HepG2 (cell line): ENCODE results near the gene RBPJ. TPM values are rescaled to one million over a fixed set of nuclear protein-coding genes. Genes with fewer than 3 reads are reported as not detected.

Experiments used
- AGO1 ChIP-seq: fragments of 200-400 bp; formaldehyde crosslinking; IDR thresholded peaks from 2 replicates; pipeline ENCODE4 v1.6.1; 2017; ENCODE audit warnings: mild to moderate bottlenecking, low read depth, low read length, moderate library complexity; ENCODE audit not compliant: poor library complexity, severe bottlenecking
- ASH2L ChIP-seq: fragments of 300-600, 200-600 bp; sonication (generic); IDR thresholded peaks from 2 replicates; pipeline ENCODE4 v1.7.0; 2017; ENCODE audit warnings: low read depth, mild to moderate bottlenecking, moderate library complexity, mixed read lengths, low read length; ENCODE audit not compliant: insufficient read length
- FUBP1 ChIP-seq: sonication (generic); formaldehyde crosslinking; IDR thresholded peaks from 2 replicates; pipeline ENCODE4 v1.5.1; 2020; ENCODE audit warnings: missing genetic modification reagents, mild to moderate bottlenecking, borderline replicate concordance
- JUN ChIP-seq: sonication (generic); formaldehyde crosslinking; IDR thresholded peaks from 2 replicates; pipeline ENCODE4 v1.4.0; 2020; ENCODE audit warnings: mild to moderate bottlenecking, missing genetic modification reagents
- RORA ChIP-seq: sonication (generic); formaldehyde crosslinking; IDR thresholded peaks from 2 replicates; pipeline ENCODE4 v1.5.0; 2020; ENCODE audit warnings: mild to moderate bottlenecking, missing genetic modification reagents, moderate library complexity
- SAP130 ChIP-seq: IDR thresholded peaks from 2 replicates; pipeline ENCODE4 v1.6.1; 2016; ENCODE audit warnings: low read depth
- TFDP1 ChIP-seq: IDR thresholded peaks from 2 replicates; pipeline ENCODE4 v1.6.1; 2016; ENCODE audit warnings: missing compliant biosample characterization, missing genetic modification reagents, borderline replicate concordance
- ZFX ChIP-seq: sonication (generic); formaldehyde crosslinking; IDR thresholded peaks from 2 replicates; pipeline ENCODE4 v1.4.0; 2020; ENCODE audit warnings: mild to moderate bottlenecking, low read depth, missing genetic modification reagents, moderate library complexity
- ZNF17 ChIP-seq: sonication (generic); formaldehyde crosslinking; IDR thresholded peaks from 2 replicates; pipeline ENCODE4 v1.5.0; 2020; ENCODE audit warnings: mild to moderate bottlenecking, missing genetic modification reagents
- ZNF615 ChIP-seq: sonication (generic); formaldehyde crosslinking; IDR thresholded peaks from 2 replicates; pipeline ENCODE4 v1.5.0; 2020; ENCODE audit warnings: mild to moderate bottlenecking, missing genetic modification reagents, borderline replicate concordance
- ZNF780A ChIP-seq: sonication (generic); formaldehyde crosslinking; IDR thresholded peaks from 2 replicates; pipeline ENCODE4 v1.8.0; 2022; ENCODE audit warnings: mild to moderate bottlenecking, missing genetic modification reagents, moderate library complexity
- polyA plus RNA-seq, 8 experiments: library from polyadenylated mRNA; depleted of rRNA in 3 of 8; stranded (reverse) in 7 of 8; unstranded in 1 of 8; fragments of >200 nt; fragmentation: Illumina TruSeq in 4 of 8; extraction: Trizol in 4 of 8; gene quantifications; 2 replicates each; pipeline versions ENCODE4 v1.2.1 to v1.2.3, GENCODE V29; 2011 to 2016; ENCODE audit warnings: low read depth in 4 of 8, missing spikeins in 1 of 8, mixed read lengths in 1 of 8; ENCODE audit not compliant: insufficient read depth in 1 of 8
- total RNA-seq, 5 experiments: library from RNA; depleted of rRNA; stranded (reverse); fragments of >200 nt; fragmentation: Illumina TruSeq; extraction: Trizol; gene quantifications; 2 replicates each; pipeline ENCODE4 v1.2.3, GENCODE V29; 2016; ENCODE audit warnings: low read depth in 1 of 5
- TF ChIP-seq, protein P1 (sequence below): sonication (generic); formaldehyde crosslinking; IDR thresholded peaks from 2 replicates; pipeline ENCODE4 v1.4.0; 2020; ENCODE audit warnings: missing genetic modification reagents, borderline replicate concordance

RBPJ gene
- total and polyA plus RNA-seq, 2 of the 13 experiments (the other 11 are each of a cell fraction or from before 2014, with no cell fraction given): 25.9 to 33.2 TPM

DNA sequence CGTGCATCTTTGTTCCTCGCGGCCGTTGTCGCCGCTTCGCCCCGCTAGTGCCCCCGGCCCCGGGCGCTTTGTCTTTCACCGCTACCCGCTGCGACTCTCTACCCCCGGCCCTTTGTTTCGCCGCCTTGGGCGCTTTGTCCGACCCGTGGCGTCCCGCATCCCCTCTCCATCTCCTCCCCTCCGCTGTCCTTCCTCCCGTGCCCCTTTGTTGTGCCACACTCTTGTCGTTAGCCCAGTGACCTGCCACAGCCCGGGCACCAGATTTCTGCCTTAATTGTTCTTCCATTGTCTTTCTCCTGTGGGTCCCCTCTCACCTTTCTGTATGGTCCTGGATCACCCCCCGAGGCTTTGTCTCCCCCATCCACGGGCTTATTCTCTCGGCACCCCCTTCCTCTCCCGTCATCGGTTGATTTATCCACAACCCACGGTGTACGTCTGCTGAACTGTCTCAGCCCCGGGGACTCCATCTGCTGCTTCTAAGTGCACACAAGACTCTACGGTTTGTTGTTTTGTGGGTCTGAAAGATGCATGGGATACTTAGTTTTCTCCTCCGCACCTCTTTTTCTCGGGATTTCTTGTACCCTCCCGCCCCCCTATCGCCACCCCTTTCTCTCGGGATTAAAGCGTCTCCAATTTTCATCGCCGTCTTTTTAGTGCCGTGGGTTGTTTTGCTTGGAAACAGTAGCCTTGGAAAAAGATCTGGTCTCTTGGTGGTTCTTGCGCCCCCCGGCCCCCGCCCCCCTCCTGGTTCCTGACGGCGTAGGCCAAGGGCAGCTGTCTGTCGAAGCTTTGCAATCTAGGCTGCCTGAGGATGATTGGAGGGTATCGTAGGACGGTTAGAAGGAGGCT is 783 bp downstream of the RBPJ start (continued):
- TF ChIP-seq ZNF17 (CRISPR knock-in tag): no peak
- TF ChIP-seq FUBP1 (CRISPR knock-in tag): no peak
- TF ChIP-seq JUN (CRISPR knock-in tag): no peak
- TF ChIP-seq RORA: no peak
- TF ChIP-seq, protein P1, sequence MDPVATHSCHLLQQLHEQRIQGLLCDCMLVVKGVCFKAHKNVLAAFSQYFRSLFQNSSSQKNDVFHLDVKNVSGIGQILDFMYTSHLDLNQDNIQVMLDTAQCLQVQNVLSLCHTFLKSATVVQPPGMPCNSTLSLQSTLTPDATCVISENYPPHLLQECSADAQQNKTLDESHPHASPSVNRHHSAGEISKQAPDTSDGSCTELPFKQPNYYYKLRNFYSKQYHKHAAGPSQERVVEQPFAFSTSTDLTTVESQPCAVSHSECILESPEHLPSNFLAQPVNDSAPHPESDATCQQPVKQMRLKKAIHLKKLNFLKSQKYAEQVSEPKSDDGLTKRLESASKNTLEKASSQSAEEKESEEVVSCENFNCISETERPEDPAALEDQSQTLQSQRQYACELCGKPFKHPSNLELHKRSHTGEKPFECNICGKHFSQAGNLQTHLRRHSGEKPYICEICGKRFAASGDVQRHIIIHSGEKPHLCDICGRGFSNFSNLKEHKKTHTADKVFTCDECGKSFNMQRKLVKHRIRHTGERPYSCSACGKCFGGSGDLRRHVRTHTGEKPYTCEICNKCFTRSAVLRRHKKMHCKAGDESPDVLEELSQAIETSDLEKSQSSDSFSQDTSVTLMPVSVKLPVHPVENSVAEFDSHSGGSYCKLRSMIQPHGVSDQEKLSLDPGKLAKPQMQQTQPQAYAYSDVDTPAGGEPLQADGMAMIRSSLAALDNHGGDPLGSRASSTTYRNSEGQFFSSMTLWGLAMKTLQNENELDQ (CRISPR knock-in tag): no peak
- no peak for TF ChIP-seq TFDP1 (CRISPR knock-in tag)
- TF ChIP-seq ZNF615 (CRISPR knock-in tag): no peak
- no peak for TF ChIP-seq ZNF780A
- peak; percentile 47 for TF ChIP-seq ASH2L
- TF ChIP-seq AGO1: no peak
- peak; percentile 62 for TF ChIP-seq SAP130 (CRISPR knock-in tag)
- 0 out of 2 replicates have a peak, but pooled peaks have one; percentile 22 for TF ChIP-seq ZFX (CRISPR knock-in tag)
